ENCODE measurements around the gene HCN4. TPM values are rescaled to one million over a fixed set of nuclear protein-coding genes. Genes with fewer than 3 reads are reported as not detected.
A peak's percentile ranks its signal among the peaks of the same experiment; 100 is the strongest.

The HCN4 gene
- total RNA-seq, 1 donor from 2014 or later, result 0.17 TPM

- H3K4me3 ChIP-seq (ENCODE audit: low read depth, low read length), result no peak overlapping the region
- no peak for DNase-seq (ENCODE audit: low read depth)
- no peak for TF ChIP-seq CTCF (conservative IDR thresholded peaks at IDR 0.05; ENCODE audit: low read depth, low read length)
Measured at GRCh38 chr15:73329501-73330200, 39.1 kb downstream of the HCN4 start.

GRCh38 chr15:73328981-73329380 lies 39.8 kb downstream of the HCN4 start:
- no peak for DNase-seq (ENCODE audit: low read depth)
- no peak for TF ChIP-seq CTCF (conservative IDR thresholded peaks at IDR 0.05; ENCODE audit: low read depth, low read length)

GRCh38 chr15:73328149-73328820 lies 40.5 kb downstream of the HCN4 start:
- TF ChIP-seq CTCF (conservative IDR thresholded peaks at IDR 0.05; ENCODE audit: low read depth, low read length), result no peak
- DNase-seq (ENCODE audit: low read depth), result no peak
- H3K4me3 ChIP-seq (ENCODE audit: low read depth, low read length), result no peak overlapping the region

More at GRCh38 chr15:73328981-73329380, 39.8 kb downstream of the HCN4 start:
- H3K4me3 ChIP-seq (ENCODE audit: low read depth, low read length), result no peak overlapping the region

GRCh38 chr15:73326157-73326556 lies 42.6 kb downstream of the HCN4 start:
- no peak for TF ChIP-seq CTCF (conservative IDR thresholded peaks at IDR 0.05; ENCODE audit: low read depth, low read length)
- H3K4me3 ChIP-seq (ENCODE audit: low read depth, low read length), result no peak overlapping the region
- DNase-seq (ENCODE audit: low read depth), result no peak

DNA sequence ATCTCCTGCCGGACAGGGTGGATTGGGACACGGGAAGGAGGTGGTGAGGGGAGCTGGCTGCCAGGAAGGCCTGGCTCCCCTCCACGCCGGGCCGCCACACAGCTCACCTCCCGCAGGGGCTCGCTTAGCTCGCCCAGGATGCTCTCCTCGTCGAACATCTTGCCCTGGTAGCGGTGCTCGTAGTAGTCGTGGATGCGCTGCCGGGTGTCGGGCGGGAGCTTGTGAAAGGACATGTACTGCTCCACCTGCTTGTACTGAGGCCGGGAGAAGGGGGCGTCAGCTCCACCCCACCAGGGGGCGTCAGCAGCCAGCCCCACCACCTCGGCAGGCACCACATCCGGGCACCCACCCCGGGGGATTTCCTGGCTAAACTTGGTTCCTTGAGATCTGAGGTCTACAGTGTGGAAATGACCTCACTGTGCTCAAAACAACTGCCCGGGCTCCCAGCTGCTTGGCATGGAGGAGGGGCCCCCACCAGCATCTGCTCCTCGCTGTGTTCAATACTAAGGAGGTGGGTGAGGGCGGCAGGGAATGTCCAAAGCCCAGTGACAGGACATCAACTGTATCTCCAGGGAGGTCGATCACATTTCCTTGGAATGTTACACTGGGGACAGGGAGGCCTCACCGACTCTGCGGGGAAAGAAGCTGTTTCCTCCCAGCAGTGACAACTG lies 43.4 kb downstream of the HCN4 start:
- TF ChIP-seq CTCF (conservative IDR thresholded peaks at IDR 0.05; ENCODE audit: low read depth, low read length), result peak; percentile 25

DNA sequence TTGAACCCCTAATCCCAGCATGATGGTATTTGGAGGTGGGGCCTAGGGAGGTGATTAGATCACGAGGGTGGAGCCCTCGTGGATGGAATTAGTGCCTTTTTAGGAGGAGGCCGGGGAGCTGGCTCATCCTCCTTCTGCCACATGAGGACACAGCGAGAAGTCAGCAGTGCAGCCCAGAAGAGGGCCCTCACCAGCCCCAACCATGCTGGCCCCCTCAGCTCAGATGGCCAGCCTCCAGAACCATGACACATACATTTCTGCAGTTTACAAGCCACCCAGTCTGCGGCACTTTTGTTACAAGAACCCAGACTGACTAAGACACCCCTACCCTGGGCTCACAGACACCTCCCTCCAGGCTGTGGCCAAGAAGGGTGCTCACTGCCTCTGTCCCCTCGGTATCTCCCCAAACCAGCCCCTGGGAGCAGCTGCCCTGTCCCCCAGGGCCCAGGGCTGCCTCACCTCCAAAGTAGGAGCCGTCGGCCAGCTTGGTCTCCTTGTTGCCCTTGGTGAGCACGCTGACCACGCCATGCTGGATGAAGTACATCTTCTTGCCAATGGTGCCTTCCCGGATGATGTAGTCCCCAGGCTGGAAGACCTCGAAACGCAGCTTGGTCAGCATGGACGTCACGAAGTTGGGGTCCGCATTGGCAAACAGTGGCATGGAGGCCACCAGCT lies 44.1 kb downstream of the HCN4 start:
- DNase-seq (ENCODE audit: low read depth), result no peak
- no peak overlapping the region for H3K4me3 ChIP-seq (ENCODE audit: low read depth, low read length)
- no peak for TF ChIP-seq CTCF (conservative IDR thresholded peaks at IDR 0.05; ENCODE audit: low read depth, low read length)

More for the DNA sequence above, 43.4 kb downstream of the HCN4 start:
- no peak overlapping the region for H3K4me3 ChIP-seq (ENCODE audit: low read depth, low read length)
- no peak for DNase-seq (ENCODE audit: low read depth)

All from epithelial cell of proximal tubule (primary cell).